ENCODE data around the gene SVIL.

Gene SVIL

DNA sequence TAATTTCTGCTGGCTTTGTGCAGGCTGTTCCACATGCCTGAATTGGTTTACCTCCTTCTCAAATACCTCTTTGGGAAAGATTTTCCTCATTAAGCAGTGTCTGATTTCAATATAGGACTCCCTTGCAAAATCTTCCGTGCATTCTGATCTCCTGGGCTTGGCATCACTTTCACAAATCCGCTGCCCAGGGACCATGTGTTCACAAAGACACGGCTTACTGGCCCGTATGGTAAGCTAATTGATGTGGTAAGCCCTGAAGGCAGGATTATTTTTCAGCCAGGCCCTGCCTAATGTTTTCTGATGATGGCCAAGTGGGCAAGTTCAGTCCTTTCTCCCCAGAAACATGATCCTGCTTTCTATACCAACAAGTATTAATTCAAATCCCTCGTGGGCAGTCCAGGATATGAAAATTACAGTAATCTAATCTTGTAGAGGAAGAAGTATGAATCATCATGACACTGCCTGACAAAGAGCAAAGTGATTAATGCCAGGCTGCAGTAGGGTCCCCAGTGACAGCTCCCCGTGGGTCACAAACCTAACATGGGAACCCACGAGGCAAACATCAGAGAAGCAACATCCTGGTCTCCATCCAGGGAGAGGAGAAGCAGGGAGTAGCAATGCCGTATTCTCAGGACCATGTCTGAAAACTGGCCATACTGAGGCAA is 11.6 kb upstream of the SVIL start:
- Histone ChIP-seq H3K27ac (ENCODE audit: low read depth, low read length, poor library complexity, severe bottlenecking) (no peak overlapping the region), H3K9ac (ENCODE audit: low read length) (no peak overlapping the region), H3K4me2 (ENCODE audit: low read length) (no peak overlapping the region)

DNA sequence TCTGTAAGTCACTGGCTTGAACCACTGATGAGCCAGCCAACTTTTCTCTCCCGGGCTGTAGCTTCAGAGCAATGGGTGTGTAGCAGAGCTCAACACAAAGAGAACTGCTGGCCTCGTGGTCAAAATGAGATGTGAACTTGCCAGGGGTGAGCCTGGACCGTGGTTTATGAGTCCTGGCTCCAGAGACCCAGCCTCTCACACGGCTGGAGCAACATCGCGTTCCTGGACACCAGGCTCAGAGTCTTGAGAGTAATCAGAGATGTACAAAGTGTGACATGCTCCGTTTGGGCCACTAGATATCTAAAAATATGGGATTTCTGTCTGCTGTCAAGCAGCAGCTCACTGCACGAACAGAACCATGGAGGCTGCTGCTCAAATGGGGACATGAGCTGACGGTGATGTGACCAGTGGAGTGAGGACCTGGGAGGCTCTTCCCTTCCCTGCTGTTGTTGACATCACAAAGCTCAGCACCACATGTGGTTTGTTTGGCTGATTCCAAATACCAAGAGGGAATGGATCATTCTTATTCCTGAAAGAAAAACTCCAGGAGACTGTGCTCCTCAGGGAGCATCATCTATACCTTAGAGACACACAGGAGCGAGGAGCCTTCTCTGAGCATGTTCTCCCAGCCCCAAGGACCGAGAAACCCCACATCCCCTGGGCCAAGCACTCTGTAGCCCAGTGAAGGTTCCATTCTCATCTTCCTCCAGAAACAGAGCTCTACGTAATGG is 9.2 kb upstream of the SVIL start:
- Histone ChIP-seq H3K9ac (ENCODE audit: low read length) (no peak overlapping the region), H3K9me3 (ENCODE audit: low read length) (no peaks in the 10 kb centered on the region), H4K20me1 (ENCODE audit: insufficient read depth, low read length) (no peaks in the 10 kb centered on the region), H3K4me1 (ENCODE audit: insufficient read depth, low read length, severe bottlenecking) (no peaks in the 10 kb centered on the region), H3K4me2 (ENCODE audit: low read length) (no peak overlapping the region), H3F3A (ENCODE audit: insufficient read depth, low read length) (no peaks in the 10 kb centered on the region), H2AFZ (ENCODE audit: low read length) (no peak overlapping the region), H3K27me3 (ENCODE audit: insufficient read depth, low read length) (no peaks in the 10 kb centered on the region), H3K9me2 (ENCODE audit: low read depth, low read length) (no peaks in the 10 kb centered on the region), H3K4me3 (ENCODE audit: low read depth, low read length, poor library complexity, severe bottlenecking) (no peak overlapping the region), H3K27ac (ENCODE audit: low read depth, low read length, poor library complexity, severe bottlenecking) (no peak overlapping the region), H3K79me2 (ENCODE audit: insufficient read depth, low read length) (no peaks in the 10 kb centered on the region), H3K36me3 (ENCODE audit: insufficient read depth, low read length) (no peaks in the 10 kb centered on the region)
- TF ChIP-seq, protein P1, sequence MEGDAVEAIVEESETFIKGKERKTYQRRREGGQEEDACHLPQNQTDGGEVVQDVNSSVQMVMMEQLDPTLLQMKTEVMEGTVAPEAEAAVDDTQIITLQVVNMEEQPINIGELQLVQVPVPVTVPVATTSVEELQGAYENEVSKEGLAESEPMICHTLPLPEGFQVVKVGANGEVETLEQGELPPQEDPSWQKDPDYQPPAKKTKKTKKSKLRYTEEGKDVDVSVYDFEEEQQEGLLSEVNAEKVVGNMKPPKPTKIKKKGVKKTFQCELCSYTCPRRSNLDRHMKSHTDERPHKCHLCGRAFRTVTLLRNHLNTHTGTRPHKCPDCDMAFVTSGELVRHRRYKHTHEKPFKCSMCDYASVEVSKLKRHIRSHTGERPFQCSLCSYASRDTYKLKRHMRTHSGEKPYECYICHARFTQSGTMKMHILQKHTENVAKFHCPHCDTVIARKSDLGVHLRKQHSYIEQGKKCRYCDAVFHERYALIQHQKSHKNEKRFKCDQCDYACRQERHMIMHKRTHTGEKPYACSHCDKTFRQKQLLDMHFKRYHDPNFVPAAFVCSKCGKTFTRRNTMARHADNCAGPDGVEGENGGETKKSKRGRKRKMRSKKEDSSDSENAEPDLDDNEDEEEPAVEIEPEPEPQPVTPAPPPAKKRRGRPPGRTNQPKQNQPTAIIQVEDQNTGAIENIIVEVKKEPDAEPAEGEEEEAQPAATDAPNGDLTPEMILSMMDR (IDR thresholded peaks at IDR 0.05; ENCODE audit: low read length): no peak
- TF ChIP-seq EZH2 (IDR thresholded peaks at IDR 0.05; ENCODE audit: borderline replicate concordance, low read length): no peak

More for the DNA sequence above, 11.6 kb upstream of the SVIL start:
- Histone ChIP-seq H3F3A (ENCODE audit: insufficient read depth, low read length) (no peaks in the 10 kb centered on the region), H3K4me1 (ENCODE audit: insufficient read depth, low read length, severe bottlenecking) (no peaks in the 10 kb centered on the region), H3K4me3 (ENCODE audit: low read depth, low read length, poor library complexity, severe bottlenecking) (no peak overlapping the region), H2AFZ (ENCODE audit: low read length) (no peak overlapping the region), H3K9me3 (ENCODE audit: low read length) (no peaks in the 10 kb centered on the region), H3K27me3 (ENCODE audit: insufficient read depth, low read length) (no peaks in the 10 kb centered on the region), H3K9me2 (ENCODE audit: low read depth, low read length) (no peaks in the 10 kb centered on the region), H3K36me3 (ENCODE audit: insufficient read depth, low read length) (no peaks in the 10 kb centered on the region), H4K20me1 (ENCODE audit: insufficient read depth, low read length) (no peaks in the 10 kb centered on the region), H3K79me2 (ENCODE audit: insufficient read depth, low read length) (no peaks in the 10 kb centered on the region)
- TF ChIP-seq, protein P1 (IDR thresholded peaks at IDR 0.05; ENCODE audit: low read length): no peak
- TF ChIP-seq EZH2 (IDR thresholded peaks at IDR 0.05; ENCODE audit: borderline replicate concordance, low read length): no peak

- Histone ChIP-seq H2AFZ (ENCODE audit: low read length) (no peak overlapping the region), H3K4me1 (ENCODE audit: insufficient read depth, low read length, severe bottlenecking) (no peaks in the 10 kb centered on the region), H3K9me2 (ENCODE audit: low read depth, low read length) (no peaks in the 10 kb centered on the region), H3K9me3 (ENCODE audit: low read length) (no peaks in the 10 kb centered on the region), H3F3A (ENCODE audit: insufficient read depth, low read length) (no peaks in the 10 kb centered on the region), H4K20me1 (ENCODE audit: insufficient read depth, low read length) (no peaks in the 10 kb centered on the region), H3K4me2 (ENCODE audit: low read length) (no peak overlapping the region), H3K27me3 (ENCODE audit: insufficient read depth, low read length) (no peaks in the 10 kb centered on the region), H3K27ac (ENCODE audit: low read depth, low read length, poor library complexity, severe bottlenecking) (no peak overlapping the region), H3K36me3 (ENCODE audit: insufficient read depth, low read length) (no peaks in the 10 kb centered on the region), H3K4me3 (ENCODE audit: low read depth, low read length, poor library complexity, severe bottlenecking) (no peak overlapping the region), H3K79me2 (ENCODE audit: insufficient read depth, low read length) (no peaks in the 10 kb centered on the region), H3K9ac (ENCODE audit: low read length) (no peak overlapping the region)
- TF ChIP-seq EZH2 (IDR thresholded peaks at IDR 0.05; ENCODE audit: borderline replicate concordance, low read length): no peak
- TF ChIP-seq, protein P1 (IDR thresholded peaks at IDR 0.05; ENCODE audit: low read length): no peak
Measured at GRCh38 chr10:29642990-29643389, 8.2 kb upstream of the SVIL start.

Measured in OCI-LY1 (cell line).